ENCODE results near the gene RALA. TPM values are rescaled to one million over a fixed set of nuclear protein-coding genes. Genes with fewer than 3 reads are reported as not detected.

RALA gene
- 72.8 and 79.2 TPM in 2 replicates for total RNA-seq

GRCh38 chr7:39623047-39623731 lies at the start of gene RALA:
Gene RALA (plus strand): TSS chr7:39623572. CDS start chr7:39686668, 63,096 bp downstream.
- Histone ChIP-seq H3K4me3 (ENCODE audit: low read depth, low read length) (peak within 1 kb of the TSS; percentile 93), H3K27me3 (ENCODE audit: control insufficient read depth, insufficient read depth, low read length) (no peaks in the 10 kb centered on the region), H3K36me3 (ENCODE audit: control insufficient read depth, insufficient read depth, low read length) (no peaks in the 10 kb centered on the region)
- DNase-seq (ENCODE audit: low read depth), result peak; percentile 78
- TF ChIP-seq CTCF (IDR thresholded peaks at IDR 0.05; ENCODE audit: insufficient read depth, low read length, poor library complexity, severe bottlenecking), result no peak

GRCh38 chr7:39574673-39575349 lies 48.6 kb upstream of the RALA start:
- no peak for DNase-seq (ENCODE audit: low read depth)
- TF ChIP-seq CTCF (IDR thresholded peaks at IDR 0.05; ENCODE audit: insufficient read depth, low read length, poor library complexity, severe bottlenecking), result no peak
- Histone ChIP-seq H3K4me3 (ENCODE audit: low read depth, low read length) (no peak overlapping the region), H3K27me3 (ENCODE audit: control insufficient read depth, insufficient read depth, low read length) (no peaks in the 10 kb centered on the region), H3K36me3 (ENCODE audit: control insufficient read depth, insufficient read depth, low read length) (no peaks in the 10 kb centered on the region)

- no peak overlapping the region for H3K4me3 ChIP-seq (ENCODE audit: low read depth, low read length)
- no peak for TF ChIP-seq CTCF (IDR thresholded peaks at IDR 0.05; ENCODE audit: insufficient read depth, low read length, poor library complexity, severe bottlenecking)
- DNase-seq (ENCODE audit: low read depth), result no peak
- H3K27me3 ChIP-seq (ENCODE audit: control insufficient read depth, insufficient read depth, low read length), result no peaks in the 10 kb centered on the region
- H3K36me3 ChIP-seq (ENCODE audit: control insufficient read depth, insufficient read depth, low read length), result no peaks in the 10 kb centered on the region
Measured at GRCh38 chr7:39577229-39577874, 46.0 kb upstream of the RALA start.

- no peak overlapping the region for H3K4me3 ChIP-seq (ENCODE audit: low read depth, low read length)
- H3K27me3 ChIP-seq (ENCODE audit: control insufficient read depth, insufficient read depth, low read length), result no peaks in the 10 kb centered on the region
- peak; percentile 78 for DNase-seq (ENCODE audit: low read depth)
- TF ChIP-seq CTCF (IDR thresholded peaks at IDR 0.05; ENCODE audit: insufficient read depth, low read length, poor library complexity, severe bottlenecking), result peak; percentile 72
- H3K36me3 ChIP-seq (ENCODE audit: control insufficient read depth, insufficient read depth, low read length), result no peaks in the 10 kb centered on the region
Measured at GRCh38 chr7:39580149-39580874, 43.1 kb upstream of the RALA start.

- no peak for DNase-seq (ENCODE audit: low read depth)
- no peaks in the 10 kb centered on the region for H3K27me3 ChIP-seq (ENCODE audit: control insufficient read depth, insufficient read depth, low read length)
- H3K4me3 ChIP-seq (ENCODE audit: low read depth, low read length), result no peak overlapping the region
- no peak for TF ChIP-seq CTCF (IDR thresholded peaks at IDR 0.05; ENCODE audit: insufficient read depth, low read length, poor library complexity, severe bottlenecking)
- H3K36me3 ChIP-seq (ENCODE audit: control insufficient read depth, insufficient read depth, low read length), result no peaks in the 10 kb centered on the region
Measured at GRCh38 chr7:39582536-39582935, 40.8 kb upstream of the RALA start.
